Fibroblast of the conjunctiva (primary cell): ENCODE measurements around the gene PCDH9.
"Not testable (repeated sequence)": the region's sequence is repeated elsewhere in the genome, so short reads cannot be mapped to it uniquely, and the experiment has no call there.

Experiments used
- DNase-seq: peaks from one replicate; pipeline ENCODE4 v3.0.0-alpha.2; 2010; ENCODE audit warnings: low read depth

PCDH9 gene

GRCh38 chr13:66914155-66914554 lies 316.0 kb downstream of the PCDH9 start:
- no peak for DNase-seq

GRCh38 chr13:66911411-66911939 lies 318.7 kb downstream of the PCDH9 start:
- no peak for DNase-seq

GRCh38 chr13:66899955-66900354 lies 330.2 kb downstream of the PCDH9 start:
- DNase-seq: no peak

- no peak for DNase-seq
Measured at GRCh38 chr13:66896933-66897332, 333.2 kb downstream of the PCDH9 start.

- no peak for DNase-seq
Measured at GRCh38 chr13:66895780-66896179, 334.4 kb downstream of the PCDH9 start.

GRCh38 chr13:66895320-66895719 lies 334.8 kb downstream of the PCDH9 start:
- no peak for DNase-seq

GRCh38 chr13:66888698-66889097 lies 341.4 kb downstream of the PCDH9 start:
- no peak for DNase-seq

GRCh38 chr13:66887088-66887487 lies 343.0 kb downstream of the PCDH9 start:
- peak; percentile 13 for DNase-seq

- DNase-seq: no peak
Measured at GRCh38 chr13:66886264-66886663, 343.9 kb downstream of the PCDH9 start.

GRCh38 chr13:66881170-66881569 lies 349.0 kb downstream of the PCDH9 start:
- DNase-seq: not testable (repeated sequence)

GRCh38 chr13:66879988-66880387 lies 350.1 kb downstream of the PCDH9 start:
- DNase-seq: no peak

- DNase-seq: no peak
Measured at GRCh38 chr13:66875264-66875663, 354.9 kb downstream of the PCDH9 start.

- DNase-seq: no peak
Measured at GRCh38 chr13:66864627-66865026, 365.5 kb downstream of the PCDH9 start.

- DNase-seq: no peak
Measured at GRCh38 chr13:66860878-66861417, 369.2 kb downstream of the PCDH9 start.

- no peak for DNase-seq
Measured at GRCh38 chr13:66859934-66860877, 369.9 kb downstream of the PCDH9 start.

- DNase-seq: no peak
Measured at GRCh38 chr13:66859078-66859477, 371.1 kb downstream of the PCDH9 start.

GRCh38 chr13:66858163-66858562 lies 372.0 kb downstream of the PCDH9 start:
- DNase-seq: no peak

GRCh38 chr13:66855131-66855530 lies 375.0 kb downstream of the PCDH9 start:
- no peak for DNase-seq

- DNase-seq: no peak
Measured at GRCh38 chr13:66853564-66853963, 376.6 kb downstream of the PCDH9 start.

GRCh38 chr13:66849706-66850105 lies 380.4 kb downstream of the PCDH9 start:
- DNase-seq: no peak

GRCh38 chr13:66847541-66847940 lies 382.6 kb downstream of the PCDH9 start:
- no peak for DNase-seq

- no peak for DNase-seq
Measured at GRCh38 chr13:66845393-66845792, 384.7 kb downstream of the PCDH9 start.

GRCh38 chr13:66844933-66845332 lies 385.2 kb downstream of the PCDH9 start:
- no peak for DNase-seq
